ENCODE results near the gene LPAR1. TPM values are rescaled to one million over a fixed set of nuclear protein-coding genes. Genes with fewer than 3 reads are reported as not detected.

LPAR1 gene
- total and polyA plus RNA-seq, 2 donors: 8.4 to 9.3 TPM

- Histone ChIP-seq H3K4me1 (ENCODE audit: control insufficient read depth in 2 of 2, insufficient read depth in 2 of 2, low read length in 2 of 2) (no peaks in the 10 kb centered on the region), H3K27me3 (ENCODE audit: control insufficient read depth in 2 of 2, insufficient read depth in 1 of 2, low read length in 1 of 2) (no peaks in the 10 kb centered on the region), H3K27ac (ENCODE audit: low read depth in 1 of 2, low read length in 1 of 2) (no peak overlapping the region), H3K36me3 (ENCODE audit: control insufficient read depth in 2 of 2, insufficient read depth in 2 of 2, low read length in 1 of 2) (no peaks in the 10 kb centered on the region), H3K9me3 (ENCODE audit: control insufficient read depth in 2 of 2, insufficient read depth in 1 of 2, low read length in 1 of 2) (no peaks in the 10 kb centered on the region), H3K4me3 (ENCODE audit: low read length in 2 of 2) (no peak overlapping the region)
- WGBS: 97% methylated on average over 5 of the region's 5 CpGs
- DNase-seq (ENCODE audit: low read depth in 6 of 9, low spot score in 9 of 9): no peak
Measured at GRCh38 chr9:110923601-110924000, 114.7 kb downstream of the LPAR1 start.

GRCh38 chr9:110922145-110922544 lies 116.1 kb downstream of the LPAR1 start:
- H3K9me3 ChIP-seq (ENCODE audit: control insufficient read depth in 2 of 2, insufficient read depth in 1 of 2, low read length in 1 of 2): no peaks in the 10 kb centered on the region
- H3K27me3 ChIP-seq (ENCODE audit: control insufficient read depth in 2 of 2, insufficient read depth in 1 of 2, low read length in 1 of 2): no peaks in the 10 kb centered on the region
- 96% methylated on average over 3 of the region's 3 CpGs for WGBS
- no peaks in the 10 kb centered on the region for H3K4me1 ChIP-seq (ENCODE audit: control insufficient read depth in 2 of 2, insufficient read depth in 2 of 2, low read length in 2 of 2)
- no peak overlapping the region for H3K27ac ChIP-seq (ENCODE audit: low read depth in 1 of 2, low read length in 1 of 2)
- no peak overlapping the region for H3K4me3 ChIP-seq (ENCODE audit: low read length in 2 of 2)
- no peak for DNase-seq (ENCODE audit: low read depth in 6 of 9, low spot score in 9 of 9)
- no peaks in the 10 kb centered on the region for H3K36me3 ChIP-seq (ENCODE audit: control insufficient read depth in 2 of 2, insufficient read depth in 2 of 2, low read length in 1 of 2)

DNA sequence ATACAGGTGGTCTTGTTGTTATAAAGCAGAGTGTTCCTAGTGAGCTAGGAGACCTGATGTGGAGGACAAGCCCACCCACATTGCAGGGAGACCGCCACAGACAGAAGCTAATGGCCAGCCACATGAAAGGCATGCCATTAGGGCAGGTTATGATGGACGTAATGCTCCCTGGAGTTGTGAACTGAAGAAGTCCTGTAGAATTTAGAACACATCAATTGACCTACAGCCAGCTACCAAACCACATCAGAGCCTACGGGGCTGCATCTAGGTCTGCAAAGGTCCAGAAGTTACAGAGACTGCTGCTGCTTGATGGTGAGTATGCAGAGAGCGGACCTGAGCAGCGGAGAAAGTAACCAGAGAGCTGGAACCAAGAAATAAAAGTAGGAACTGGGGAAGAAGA lies 116.6 kb downstream of the LPAR1 start:
- H3K4me1 ChIP-seq (ENCODE audit: control insufficient read depth in 2 of 2, insufficient read depth in 2 of 2, low read length in 2 of 2): no peaks in the 10 kb centered on the region
- H3K4me3 ChIP-seq (ENCODE audit: low read length in 2 of 2): no peak overlapping the region
- no peak for DNase-seq (ENCODE audit: low read depth in 6 of 9, low spot score in 9 of 9)
- H3K27ac ChIP-seq (ENCODE audit: low read depth in 1 of 2, low read length in 1 of 2): no peak overlapping the region
- no peaks in the 10 kb centered on the region for H3K27me3 ChIP-seq (ENCODE audit: control insufficient read depth in 2 of 2, insufficient read depth in 1 of 2, low read length in 1 of 2)
- 94% methylated on average over 5 of the region's 5 CpGs for WGBS
- H3K36me3 ChIP-seq (ENCODE audit: control insufficient read depth in 2 of 2, insufficient read depth in 2 of 2, low read length in 1 of 2): no peaks in the 10 kb centered on the region
- H3K9me3 ChIP-seq (ENCODE audit: control insufficient read depth in 2 of 2, insufficient read depth in 1 of 2, low read length in 1 of 2): no peaks in the 10 kb centered on the region

- Histone ChIP-seq H3K27me3 (ENCODE audit: control insufficient read depth in 2 of 2, insufficient read depth in 1 of 2, low read length in 1 of 2) (no peaks in the 10 kb centered on the region), H3K36me3 (ENCODE audit: control insufficient read depth in 2 of 2, insufficient read depth in 2 of 2, low read length in 1 of 2) (no peaks in the 10 kb centered on the region), H3K27ac (ENCODE audit: low read depth in 1 of 2, low read length in 1 of 2) (peak overlapping the region in 1 of 2 donors; percentile 25), H3K9me3 (ENCODE audit: control insufficient read depth in 2 of 2, insufficient read depth in 1 of 2, low read length in 1 of 2) (no peaks in the 10 kb centered on the region), H3K4me1 (ENCODE audit: control insufficient read depth in 2 of 2, insufficient read depth in 2 of 2, low read length in 2 of 2) (no peaks in the 10 kb centered on the region), H3K4me3 (ENCODE audit: low read length in 2 of 2) (no peak overlapping the region)
- DNase-seq (ENCODE audit: low read depth in 6 of 9, low spot score in 9 of 9): no peak
- WGBS: 70% methylated on average over 3 of the region's 3 CpGs
Measured at GRCh38 chr9:110919609-110920008, 118.7 kb downstream of the LPAR1 start.

GRCh38 chr9:110919050-110919435 lies 119.2 kb downstream of the LPAR1 start:
- Histone ChIP-seq H3K36me3 (ENCODE audit: control insufficient read depth in 2 of 2, insufficient read depth in 2 of 2, low read length in 1 of 2) (no peaks in the 10 kb centered on the region), H3K9me3 (ENCODE audit: control insufficient read depth in 2 of 2, insufficient read depth in 1 of 2, low read length in 1 of 2) (no peaks in the 10 kb centered on the region), H3K4me1 (ENCODE audit: control insufficient read depth in 2 of 2, insufficient read depth in 2 of 2, low read length in 2 of 2) (no peaks in the 10 kb centered on the region), H3K27ac (ENCODE audit: low read depth in 1 of 2, low read length in 1 of 2) (no peak overlapping the region), H3K4me3 (ENCODE audit: low read length in 2 of 2) (no peak overlapping the region), H3K27me3 (ENCODE audit: control insufficient read depth in 2 of 2, insufficient read depth in 1 of 2, low read length in 1 of 2) (no peaks in the 10 kb centered on the region)
- no peak for DNase-seq (ENCODE audit: low read depth in 6 of 9, low spot score in 9 of 9)
- WGBS: 97% methylated on average over 3 of the region's 3 CpGs

DNA sequence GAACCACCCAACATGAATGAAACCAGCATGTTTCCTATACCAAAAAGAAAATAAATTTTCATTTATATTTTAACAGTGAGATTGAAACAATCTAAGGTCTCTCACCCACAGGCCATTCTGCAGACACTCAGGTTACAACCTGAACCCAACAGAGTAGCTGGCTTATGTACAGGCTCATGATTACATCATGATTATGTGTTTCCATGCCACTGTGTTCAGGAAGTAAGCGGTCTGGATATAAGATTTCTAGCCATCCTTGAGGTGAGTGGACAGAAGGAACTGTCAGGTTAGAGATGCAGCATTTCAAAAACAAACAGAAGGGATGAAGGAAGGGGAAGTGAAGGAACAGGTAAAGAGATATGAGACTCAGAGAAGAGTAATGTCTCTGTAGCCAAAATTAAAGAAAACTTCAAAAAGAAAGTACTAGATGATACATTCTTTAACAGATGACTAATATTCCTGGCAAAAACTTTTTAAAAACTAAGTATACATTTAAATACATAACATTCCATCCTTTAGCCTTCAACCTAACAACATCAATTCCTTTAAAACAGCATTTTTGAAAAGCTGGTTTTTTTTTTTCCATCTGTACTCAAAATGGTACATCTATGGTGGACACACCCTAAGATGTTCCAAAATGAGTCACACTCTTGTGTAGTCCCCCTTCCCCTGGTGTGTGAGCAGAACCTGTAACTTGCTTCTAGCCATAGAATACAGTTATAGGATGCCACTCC lies 119.8 kb downstream of the LPAR1 start:
- no peaks in the 10 kb centered on the region for H3K4me1 ChIP-seq (ENCODE audit: control insufficient read depth in 2 of 2, insufficient read depth in 2 of 2, low read length in 2 of 2)
- H3K36me3 ChIP-seq (ENCODE audit: control insufficient read depth in 2 of 2, insufficient read depth in 2 of 2, low read length in 1 of 2): no peaks in the 10 kb centered on the region
- H3K4me3 ChIP-seq (ENCODE audit: low read length in 2 of 2): no peak overlapping the region
- no peak overlapping the region for H3K27ac ChIP-seq (ENCODE audit: low read depth in 1 of 2, low read length in 1 of 2)
- no peaks in the 10 kb centered on the region for H3K27me3 ChIP-seq (ENCODE audit: control insufficient read depth in 2 of 2, insufficient read depth in 1 of 2, low read length in 1 of 2)
- no peak for DNase-seq (ENCODE audit: low read depth in 6 of 9, low spot score in 9 of 9)
- 96% methylated on average over 1 of the region's 1 CpG for WGBS
- H3K9me3 ChIP-seq (ENCODE audit: control insufficient read depth in 2 of 2, insufficient read depth in 1 of 2, low read length in 1 of 2): no peaks in the 10 kb centered on the region

DNA sequence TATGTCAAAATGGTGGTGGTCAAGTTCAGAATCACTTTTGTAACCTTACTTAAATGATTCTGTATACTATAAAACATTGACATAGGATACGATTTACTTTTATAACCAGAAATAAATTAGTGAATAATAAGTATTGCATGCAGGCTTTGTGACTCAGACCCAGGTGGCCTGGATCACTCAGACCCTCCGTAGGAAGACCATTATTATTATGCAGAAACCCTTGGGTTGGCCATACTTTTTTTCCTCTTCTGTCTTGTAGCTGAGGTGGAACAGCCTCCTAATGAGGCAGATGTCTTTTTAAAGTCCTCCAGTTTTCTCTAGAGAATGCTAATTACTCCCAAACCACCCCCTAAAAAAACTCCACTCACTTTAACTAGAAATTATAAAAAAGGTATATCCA lies 121.9 kb downstream of the LPAR1 start:
- WGBS: 96% methylated on average over 2 of the region's 2 CpGs
- Histone ChIP-seq H3K27me3 (ENCODE audit: control insufficient read depth in 2 of 2, insufficient read depth in 1 of 2, low read length in 1 of 2) (no peaks in the 10 kb centered on the region), H3K4me1 (ENCODE audit: control insufficient read depth in 2 of 2, insufficient read depth in 2 of 2, low read length in 2 of 2) (no peaks in the 10 kb centered on the region), H3K4me3 (ENCODE audit: low read length in 2 of 2) (no peak overlapping the region), H3K9me3 (ENCODE audit: control insufficient read depth in 2 of 2, insufficient read depth in 1 of 2, low read length in 1 of 2) (no peaks in the 10 kb centered on the region), H3K36me3 (ENCODE audit: control insufficient read depth in 2 of 2, insufficient read depth in 2 of 2, low read length in 1 of 2) (no peaks in the 10 kb centered on the region), H3K27ac (ENCODE audit: low read depth in 1 of 2, low read length in 1 of 2) (no peak overlapping the region)
- DNase-seq (ENCODE audit: low read depth in 6 of 9, low spot score in 9 of 9): no peak

DNA sequence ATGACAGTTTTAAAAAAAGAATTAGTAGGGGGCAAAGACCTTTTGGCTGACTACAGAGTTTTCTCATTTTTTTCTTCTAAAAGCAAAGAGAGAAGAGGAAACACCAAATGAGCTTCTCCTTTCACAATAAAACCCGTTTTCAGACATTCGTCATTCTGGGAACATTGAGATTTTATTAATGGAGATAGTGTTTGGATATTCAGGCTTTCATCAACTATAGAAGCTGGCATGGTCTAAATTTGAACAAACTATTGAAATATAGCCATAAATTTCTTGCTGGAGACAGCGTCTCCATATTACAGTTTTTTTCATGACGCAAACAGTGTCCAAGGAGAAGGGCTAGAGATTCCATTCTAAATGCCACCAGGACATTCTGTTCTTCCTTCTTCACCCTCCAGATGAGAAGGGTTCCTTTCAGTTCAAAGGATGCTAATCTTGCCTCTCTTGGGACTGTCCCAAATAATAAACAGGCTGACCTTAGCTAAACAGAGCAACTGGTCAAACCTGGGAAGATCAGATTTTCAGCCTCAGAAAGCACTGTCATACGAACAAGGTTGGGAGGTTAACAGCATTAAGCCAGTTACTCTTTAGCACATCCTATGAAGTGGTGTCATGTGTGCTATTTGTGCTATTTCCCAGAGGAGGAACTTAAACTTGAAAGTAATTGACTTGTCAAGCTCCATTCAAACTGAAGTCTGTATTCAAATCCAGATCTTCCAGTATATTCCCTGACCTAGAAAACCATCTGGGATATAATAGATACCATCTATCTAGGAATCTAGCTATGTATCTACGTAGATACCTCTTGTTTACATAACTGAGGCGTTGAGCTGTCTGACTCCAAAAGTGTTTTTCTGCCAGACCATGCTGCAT lies 125.6 kb downstream of the LPAR1 start:
- Histone ChIP-seq H3K4me3 (ENCODE audit: low read length in 2 of 2) (no peak overlapping the region), H3K36me3 (ENCODE audit: control insufficient read depth in 2 of 2, insufficient read depth in 2 of 2, low read length in 1 of 2) (no peaks in the 10 kb centered on the region), H3K4me1 (ENCODE audit: control insufficient read depth in 2 of 2, insufficient read depth in 2 of 2, low read length in 2 of 2) (no peaks in the 10 kb centered on the region), H3K27me3 (ENCODE audit: control insufficient read depth in 2 of 2, insufficient read depth in 1 of 2, low read length in 1 of 2) (no peaks in the 10 kb centered on the region), H3K9me3 (ENCODE audit: control insufficient read depth in 2 of 2, insufficient read depth in 1 of 2, low read length in 1 of 2) (peaks cover 0 to 4% of the 10 kb centered on the region in 2 donors), H3K27ac (ENCODE audit: low read depth in 1 of 2, low read length in 1 of 2) (no peak overlapping the region)
- WGBS: 90% methylated on average over 7 of the region's 7 CpGs
- DNase-seq (ENCODE audit: low read depth in 6 of 9, low spot score in 9 of 9): no peak

GRCh38 chr9:110911659-110912418 lies 126.4 kb downstream of the LPAR1 start:
- Histone ChIP-seq H3K27me3 (ENCODE audit: control insufficient read depth in 2 of 2, insufficient read depth in 1 of 2, low read length in 1 of 2) (no peaks in the 10 kb centered on the region), H3K36me3 (ENCODE audit: control insufficient read depth in 2 of 2, insufficient read depth in 2 of 2, low read length in 1 of 2) (no peaks in the 10 kb centered on the region), H3K9me3 (ENCODE audit: control insufficient read depth in 2 of 2, insufficient read depth in 1 of 2, low read length in 1 of 2) (peaks cover 0 to 4% of the 10 kb centered on the region in 2 donors), H3K4me3 (ENCODE audit: low read length in 2 of 2) (no peak overlapping the region), H3K27ac (ENCODE audit: low read depth in 1 of 2, low read length in 1 of 2) (no peak overlapping the region), H3K4me1 (ENCODE audit: control insufficient read depth in 2 of 2, insufficient read depth in 2 of 2, low read length in 2 of 2) (no peaks in the 10 kb centered on the region)
- WGBS: 72% methylated on average over 4 of the region's 4 CpGs
- DNase-seq (ENCODE audit: low read depth in 6 of 9, low spot score in 9 of 9): no peak
